Diencephalon (tissue), 1 donor: ENCODE results near the gene SPOCK1. TPM values are rescaled to one million over a fixed set of nuclear protein-coding genes. Genes with fewer than 3 reads are reported as not detected.

ENCODE experiments used
- small RNA-seq: library from RNA; depleted of rRNA; stranded (forward); fragments of <200 nt; gene quantifications from one replicate; pipeline ENCODE3, GENCODE V24; 2014
- total RNA-seq: library from RNA; depleted of rRNA; stranded (reverse); fragments of >200 nt; gene quantifications from one replicate; pipeline ENCODE4 v1.2.3, GENCODE V29; 2014

The SPOCK1 gene
- total RNA-seq: 53.3 TPM

DNA sequence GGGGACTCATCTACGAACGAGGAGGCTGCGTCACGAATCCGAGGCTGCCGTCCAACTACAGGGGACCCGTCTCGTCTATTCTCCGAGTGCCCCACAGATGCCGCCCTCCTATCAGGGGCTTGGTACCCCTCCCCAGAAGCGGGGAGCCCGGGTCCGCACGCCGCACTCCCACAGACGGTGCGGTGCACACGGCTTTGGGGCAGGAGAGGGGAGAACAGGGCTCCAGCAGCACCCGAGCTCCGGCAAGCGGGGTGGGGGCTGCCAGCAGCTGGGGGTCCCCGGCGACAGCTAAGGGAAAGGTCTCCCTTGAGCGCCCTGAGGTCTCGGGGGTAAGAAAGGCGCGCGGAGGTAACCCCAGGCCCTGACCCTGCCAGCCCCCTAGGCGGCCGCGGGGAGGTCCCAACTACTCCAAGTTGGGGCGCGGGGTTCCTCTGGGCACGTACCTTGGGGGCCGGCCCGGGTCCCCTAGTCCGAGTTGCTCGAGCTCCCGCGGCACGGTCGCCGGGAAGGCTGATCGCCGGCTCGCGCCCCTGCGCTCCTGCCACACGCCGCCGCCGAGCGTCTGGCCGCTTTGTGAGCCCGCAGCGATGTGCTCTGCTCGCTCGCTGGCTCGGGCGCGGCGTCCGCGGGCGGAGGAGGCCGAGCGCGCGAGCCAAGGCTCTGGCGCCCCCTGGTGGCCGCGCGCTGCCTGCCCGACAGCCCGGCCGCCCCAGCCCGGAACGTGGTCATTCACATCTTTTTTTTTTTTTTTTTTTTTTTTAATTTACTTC lies at the start of gene SPOCK1:
Gene SPOCK1, minus strand, starts transcription at position 591 of the 770 bp plus-strand sequence.

Small RNA genes within 50 kb of the gene (small RNA-seq; reads per million reads assigned to genes)
- gene RNA5SP193: not detected

Other genes starting within 250 kb of the SPOCK1 start
- gene KLHL3, start 236.8 kb upstream of the SPOCK1 start, total RNA-seq: 19.8 TPM